ENCODE measurements around the gene ANKRD28. TPM values are rescaled to one million over a fixed set of nuclear protein-coding genes. Genes with fewer than 3 reads are reported as not detected.

Gene ANKRD28
- total and polyA plus RNA-seq, 2 experiments from 2014 or later, result 15.2 to 61.3 TPM

DNA sequence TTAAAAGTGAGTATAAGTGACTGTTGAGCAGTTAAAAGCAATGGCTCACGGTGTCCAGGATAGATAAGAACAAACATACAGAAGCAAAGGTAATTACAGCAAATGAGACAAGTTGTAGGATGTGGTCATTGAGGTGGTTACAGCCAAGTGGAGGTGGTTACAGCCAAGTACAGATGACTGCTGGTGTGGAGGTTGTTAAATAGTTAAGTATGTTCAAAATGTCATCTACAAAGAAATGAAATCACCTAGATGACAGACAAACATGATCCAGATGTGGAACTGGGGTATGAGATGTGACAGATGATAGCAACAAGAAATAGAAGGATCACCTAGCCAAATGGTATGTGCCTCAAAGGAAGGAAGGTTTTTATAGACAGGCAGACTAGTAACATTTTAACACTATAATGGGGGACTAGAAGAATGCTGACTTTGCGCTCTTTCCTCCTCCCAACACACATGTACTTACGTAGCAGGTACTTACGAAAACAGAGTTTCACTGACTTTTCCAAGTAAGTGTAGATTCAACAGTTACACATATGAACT lies 6.8 kb upstream of the ANKRD28 start:
- H3K4me1 ChIP-seq (ENCODE audit: insufficient read depth), result 0 out of 2 replicates have a peak, but pooled peaks cover 11% of the 10 kb centered on the region
- DNase-seq (ENCODE audit: low spot score), result peak; percentile 21
- H3K79me2 ChIP-seq (replicated peaks; ENCODE audit: insufficient read depth), result peaks cover 82% of the 10 kb centered on the region
- Mint-ChIP-seq H3K4me1 (peaks cover 29% of the 10 kb centered on the region), H3K36me3 (ENCODE audit: low read depth) (no peaks in the 10 kb centered on the region), H3K27ac (no peak overlapping the region), H3K27me3 (ENCODE audit: insufficient read depth, low read depth, poor library complexity) (no peaks in the 10 kb centered on the region), H3K4me3 (no peak overlapping the region), H3K9me3 (no peaks in the 10 kb centered on the region)
- no peak overlapping the region for H3K27ac ChIP-seq (ENCODE audit: low read depth)
- no peaks in the 10 kb centered on the region for H3F3A ChIP-seq (replicated peaks; ENCODE audit: low read depth)
- H3K36me3 ChIP-seq (ENCODE audit: insufficient read depth), result no peaks in the 10 kb centered on the region
- no peak overlapping the region for H3K4me3 ChIP-seq
- TF ChIP-seq JUNB (IDR thresholded peaks at IDR 0.05; ENCODE audit: unreplicated experiment), result no peak
- TF ChIP-seq, protein P1, sequence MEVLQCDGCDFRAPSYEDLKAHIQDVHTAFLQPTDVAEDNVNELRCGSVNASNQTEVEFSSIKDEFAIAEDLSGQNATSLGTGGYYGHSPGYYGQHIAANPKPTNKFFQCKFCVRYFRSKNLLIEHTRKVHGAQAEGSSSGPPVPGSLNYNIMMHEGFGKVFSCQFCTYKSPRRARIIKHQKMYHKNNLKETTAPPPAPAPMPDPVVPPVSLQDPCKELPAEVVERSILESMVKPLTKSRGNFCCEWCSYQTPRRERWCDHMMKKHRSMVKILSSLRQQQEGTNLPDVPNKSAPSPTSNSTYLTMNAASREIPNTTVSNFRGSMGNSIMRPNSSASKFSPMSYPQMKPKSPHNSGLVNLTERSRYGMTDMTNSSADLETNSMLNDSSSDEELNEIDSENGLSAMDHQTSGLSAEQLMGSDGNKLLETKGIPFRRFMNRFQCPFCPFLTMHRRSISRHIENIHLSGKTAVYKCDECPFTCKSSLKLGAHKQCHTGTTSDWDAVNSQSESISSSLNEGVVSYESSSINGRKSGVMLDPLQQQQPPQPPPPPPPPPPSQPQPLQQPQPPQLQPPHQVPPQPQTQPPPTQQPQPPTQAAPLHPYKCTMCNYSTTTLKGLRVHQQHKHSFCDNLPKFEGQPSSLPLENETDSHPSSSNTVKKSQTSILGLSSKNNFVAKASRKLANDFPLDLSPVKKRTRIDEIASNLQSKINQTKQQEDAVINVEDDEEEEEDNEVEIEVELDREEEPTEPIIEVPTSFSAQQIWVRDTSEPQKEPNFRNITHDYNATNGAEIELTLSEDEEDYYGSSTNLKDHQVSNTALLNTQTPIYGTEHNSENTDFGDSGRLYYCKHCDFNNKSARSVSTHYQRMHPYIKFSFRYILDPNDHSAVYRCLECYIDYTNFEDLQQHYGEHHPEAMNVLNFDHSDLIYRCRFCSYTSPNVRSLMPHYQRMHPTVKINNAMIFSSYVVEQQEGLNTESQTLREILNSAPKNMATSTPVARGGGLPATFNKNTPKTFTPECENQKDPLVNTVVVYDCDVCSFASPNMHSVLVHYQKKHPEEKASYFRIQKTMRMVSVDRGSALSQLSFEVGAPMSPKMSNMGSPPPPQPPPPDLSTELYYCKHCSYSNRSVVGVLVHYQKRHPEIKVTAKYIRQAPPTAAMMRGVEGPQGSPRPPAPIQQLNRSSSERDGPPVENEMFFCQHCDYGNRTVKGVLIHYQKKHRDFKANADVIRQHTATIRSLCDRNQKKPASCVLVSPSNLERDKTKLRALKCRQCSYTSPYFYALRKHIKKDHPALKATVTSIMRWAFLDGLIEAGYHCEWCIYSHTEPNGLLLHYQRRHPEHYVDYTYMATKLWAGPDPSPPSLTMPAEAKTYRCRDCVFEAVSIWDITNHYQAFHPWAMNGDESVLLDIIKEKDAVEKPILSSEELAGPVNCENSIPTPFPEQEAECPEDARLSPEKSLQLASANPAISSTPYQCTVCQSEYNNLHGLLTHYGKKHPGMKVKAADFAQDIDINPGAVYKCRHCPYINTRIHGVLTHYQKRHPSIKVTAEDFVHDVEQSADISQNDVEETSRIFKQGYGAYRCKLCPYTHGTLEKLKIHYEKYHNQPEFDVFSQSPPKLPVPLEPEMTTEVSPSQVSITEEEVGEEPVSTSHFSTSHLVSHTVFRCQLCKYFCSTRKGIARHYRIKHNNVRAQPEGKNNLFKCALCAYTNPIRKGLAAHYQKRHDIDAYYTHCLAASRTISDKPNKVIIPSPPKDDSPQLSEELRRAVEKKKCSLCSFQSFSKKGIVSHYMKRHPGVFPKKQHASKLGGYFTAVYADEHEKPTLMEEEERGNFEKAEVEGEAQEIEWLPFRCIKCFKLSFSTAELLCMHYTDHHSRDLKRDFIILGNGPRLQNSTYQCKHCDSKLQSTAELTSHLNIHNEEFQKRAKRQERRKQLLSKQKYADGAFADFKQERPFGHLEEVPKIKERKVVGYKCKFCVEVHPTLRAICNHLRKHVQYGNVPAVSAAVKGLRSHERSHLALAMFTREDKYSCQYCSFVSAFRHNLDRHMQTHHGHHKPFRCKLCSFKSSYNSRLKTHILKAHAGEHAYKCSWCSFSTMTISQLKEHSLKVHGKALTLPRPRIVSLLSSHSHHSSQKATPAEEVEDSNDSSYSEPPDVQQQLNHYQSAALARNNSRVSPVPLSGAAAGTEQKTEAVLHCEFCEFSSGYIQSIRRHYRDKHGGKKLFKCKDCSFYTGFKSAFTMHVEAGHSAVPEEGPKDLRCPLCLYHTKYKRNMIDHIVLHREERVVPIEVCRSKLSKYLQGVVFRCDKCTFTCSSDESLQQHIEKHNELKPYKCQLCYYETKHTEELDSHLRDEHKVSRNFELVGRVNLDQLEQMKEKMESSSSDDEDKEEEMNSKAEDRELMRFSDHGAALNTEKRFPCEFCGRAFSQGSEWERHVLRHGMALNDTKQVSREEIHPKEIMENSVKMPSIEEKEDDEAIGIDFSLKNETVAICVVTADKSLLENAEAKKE (CRISPR knock-in tag; IDR thresholded peaks at IDR 0.05), result no peak
- TF ChIP-seq POLR2AphosphoS5 (IDR thresholded peaks at IDR 0.05; ENCODE audit: low read depth), result no peak
- TF ChIP-seq, protein P2, sequence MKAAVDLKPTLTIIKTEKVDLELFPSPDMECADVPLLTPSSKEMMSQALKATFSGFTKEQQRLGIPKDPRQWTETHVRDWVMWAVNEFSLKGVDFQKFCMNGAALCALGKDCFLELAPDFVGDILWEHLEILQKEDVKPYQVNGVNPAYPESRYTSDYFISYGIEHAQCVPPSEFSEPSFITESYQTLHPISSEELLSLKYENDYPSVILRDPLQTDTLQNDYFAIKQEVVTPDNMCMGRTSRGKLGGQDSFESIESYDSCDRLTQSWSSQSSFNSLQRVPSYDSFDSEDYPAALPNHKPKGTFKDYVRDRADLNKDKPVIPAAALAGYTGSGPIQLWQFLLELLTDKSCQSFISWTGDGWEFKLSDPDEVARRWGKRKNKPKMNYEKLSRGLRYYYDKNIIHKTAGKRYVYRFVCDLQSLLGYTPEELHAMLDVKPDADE (IDR thresholded peaks at IDR 0.05), result no peak
- TF ChIP-seq STAT1 (IDR thresholded peaks at IDR 0.05; ENCODE audit: unreplicated experiment), result no peak
- TF ChIP-seq ZNF114 (CRISPR knock-in tag; IDR thresholded peaks at IDR 0.05), result no peak
- TF ChIP-seq CREB1 (CRISPR knock-in tag; IDR thresholded peaks at IDR 0.05; ENCODE audit: low read depth), result no peak
- TF ChIP-seq, protein P3, sequence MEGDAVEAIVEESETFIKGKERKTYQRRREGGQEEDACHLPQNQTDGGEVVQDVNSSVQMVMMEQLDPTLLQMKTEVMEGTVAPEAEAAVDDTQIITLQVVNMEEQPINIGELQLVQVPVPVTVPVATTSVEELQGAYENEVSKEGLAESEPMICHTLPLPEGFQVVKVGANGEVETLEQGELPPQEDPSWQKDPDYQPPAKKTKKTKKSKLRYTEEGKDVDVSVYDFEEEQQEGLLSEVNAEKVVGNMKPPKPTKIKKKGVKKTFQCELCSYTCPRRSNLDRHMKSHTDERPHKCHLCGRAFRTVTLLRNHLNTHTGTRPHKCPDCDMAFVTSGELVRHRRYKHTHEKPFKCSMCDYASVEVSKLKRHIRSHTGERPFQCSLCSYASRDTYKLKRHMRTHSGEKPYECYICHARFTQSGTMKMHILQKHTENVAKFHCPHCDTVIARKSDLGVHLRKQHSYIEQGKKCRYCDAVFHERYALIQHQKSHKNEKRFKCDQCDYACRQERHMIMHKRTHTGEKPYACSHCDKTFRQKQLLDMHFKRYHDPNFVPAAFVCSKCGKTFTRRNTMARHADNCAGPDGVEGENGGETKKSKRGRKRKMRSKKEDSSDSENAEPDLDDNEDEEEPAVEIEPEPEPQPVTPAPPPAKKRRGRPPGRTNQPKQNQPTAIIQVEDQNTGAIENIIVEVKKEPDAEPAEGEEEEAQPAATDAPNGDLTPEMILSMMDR (conservative IDR thresholded peaks at IDR 0.05; ENCODE audit: low read depth in 2 of 2), result no peak
- TF ChIP-seq EZH2 (IDR thresholded peaks at IDR 0.05; ENCODE audit: low read depth, unreplicated experiment), result no peak
- TF ChIP-seq NANOG (IDR thresholded peaks at IDR 0.05; ENCODE audit: borderline replicate concordance), result no peak
- TF ChIP-seq, protein P4, sequence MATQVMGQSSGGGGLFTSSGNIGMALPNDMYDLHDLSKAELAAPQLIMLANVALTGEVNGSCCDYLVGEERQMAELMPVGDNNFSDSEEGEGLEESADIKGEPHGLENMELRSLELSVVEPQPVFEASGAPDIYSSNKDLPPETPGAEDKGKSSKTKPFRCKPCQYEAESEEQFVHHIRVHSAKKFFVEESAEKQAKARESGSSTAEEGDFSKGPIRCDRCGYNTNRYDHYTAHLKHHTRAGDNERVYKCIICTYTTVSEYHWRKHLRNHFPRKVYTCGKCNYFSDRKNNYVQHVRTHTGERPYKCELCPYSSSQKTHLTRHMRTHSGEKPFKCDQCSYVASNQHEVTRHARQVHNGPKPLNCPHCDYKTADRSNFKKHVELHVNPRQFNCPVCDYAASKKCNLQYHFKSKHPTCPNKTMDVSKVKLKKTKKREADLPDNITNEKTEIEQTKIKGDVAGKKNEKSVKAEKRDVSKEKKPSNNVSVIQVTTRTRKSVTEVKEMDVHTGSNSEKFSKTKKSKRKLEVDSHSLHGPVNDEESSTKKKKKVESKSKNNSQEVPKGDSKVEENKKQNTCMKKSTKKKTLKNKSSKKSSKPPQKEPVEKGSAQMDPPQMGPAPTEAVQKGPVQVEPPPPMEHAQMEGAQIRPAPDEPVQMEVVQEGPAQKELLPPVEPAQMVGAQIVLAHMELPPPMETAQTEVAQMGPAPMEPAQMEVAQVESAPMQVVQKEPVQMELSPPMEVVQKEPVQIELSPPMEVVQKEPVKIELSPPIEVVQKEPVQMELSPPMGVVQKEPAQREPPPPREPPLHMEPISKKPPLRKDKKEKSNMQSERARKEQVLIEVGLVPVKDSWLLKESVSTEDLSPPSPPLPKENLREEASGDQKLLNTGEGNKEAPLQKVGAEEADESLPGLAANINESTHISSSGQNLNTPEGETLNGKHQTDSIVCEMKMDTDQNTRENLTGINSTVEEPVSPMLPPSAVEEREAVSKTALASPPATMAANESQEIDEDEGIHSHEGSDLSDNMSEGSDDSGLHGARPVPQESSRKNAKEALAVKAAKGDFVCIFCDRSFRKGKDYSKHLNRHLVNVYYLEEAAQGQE (IDR thresholded peaks at IDR 0.05; ENCODE audit: unreplicated experiment), result no peak
- no peak for TF ChIP-seq EZH2phosphoT487 (IDR thresholded peaks at IDR 0.05; ENCODE audit: unreplicated experiment)
- H3K27me3 ChIP-seq (ENCODE audit: insufficient read depth), result no peaks in the 10 kb centered on the region
- no peaks in the 10 kb centered on the region for H3K9me2 ChIP-seq (ENCODE audit: insufficient read depth)
- H3K4me2 ChIP-seq, result no peak overlapping the region
- no peak overlapping the region for H2AFZ ChIP-seq
- no peak for ATAC-seq
- H4K20me1 ChIP-seq (replicated peaks; ENCODE audit: insufficient read depth), result no peaks in the 10 kb centered on the region; the same call in 1 of the 2 replicates
